K562 (cell line): ENCODE results near the gene FOXD3. TPM values are rescaled to one million over a fixed set of nuclear protein-coding genes. Genes with fewer than 3 reads are reported as not detected.

Experiments
- ARHGAP35 ChIP-seq: fragments of 450-650 bp; IDR thresholded peaks from 2 replicates; pipeline ENCODE4 v1.6.1; 2018; ENCODE audit not compliant: partially characterized antibody
- ATF7 ChIP-seq: fragments of 450-650 bp; IDR thresholded peaks from 2 replicates; pipeline ENCODE4 v1.7.1; 2014; ENCODE audit warnings: mild to moderate bottlenecking, moderate library complexity
- BHLHE40 ChIP-seq: IDR thresholded peaks from 2 replicates; pipeline ENCODE4 v1.6.1; 2011; ENCODE audit warnings: low read length, improper control_type of control experiment
- E2F3 ChIP-seq: fragments of 250-450 bp; sonication (Bioruptor Pico); IDR thresholded peaks from 2 replicates; pipeline ENCODE4 v1.4.0; 2020; ENCODE audit warnings: mild to moderate bottlenecking
- GATA2 ChIP-seq: sonication (generic); formaldehyde crosslinking; IDR thresholded peaks from 2 replicates; pipeline ENCODE4 v1.4.0; 2020; ENCODE audit warnings: mild to moderate bottlenecking, missing genetic modification reagents
- HMG20A ChIP-seq: fragments of 450-650 bp; formaldehyde crosslinking; conservative IDR thresholded peaks from 2 replicates; pipeline ENCODE4 v1.4.0; 2020; ENCODE audit warnings: mild to moderate bottlenecking, mixed read lengths
- HMGN3 ChIP-seq: IDR thresholded peaks from 2 replicates; pipeline ENCODE4 v1.6.1; 2011; ENCODE audit warnings: borderline replicate concordance, low read depth, mild to moderate bottlenecking, mixed read lengths, low read length; ENCODE audit not compliant: insufficient read length; ENCODE audit errors: extremely low read depth
- HNRNPUL1 ChIP-seq: fragments of 200-400 bp; formaldehyde crosslinking; IDR thresholded peaks from 2 replicates; pipeline ENCODE4 v1.6.1; 2017; ENCODE audit warnings: low read length
- IFI16 ChIP-seq: fragments of 250-450 bp; sonication (Bioruptor Pico); IDR thresholded peaks from 2 replicates; pipeline ENCODE4 v2.1.2; 2022; ENCODE audit warnings: mild to moderate bottlenecking, inconsistent platforms
- L3MBTL2 ChIP-seq: fragments of 450-650 bp; IDR thresholded peaks from 2 replicates; pipeline ENCODE4 v1.6.1; 2016; ENCODE audit warnings: mild to moderate bottlenecking, moderate library complexity
- MCM7 ChIP-seq, 2 experiments: fragments of 450-650 bp; IDR thresholded peaks; 2 replicates each; pipeline ENCODE4 v1.6.1; 2016 to 2018
- MTF1 ChIP-seq: fragments of 250-450 bp; sonication (Bioruptor Pico); IDR thresholded peaks from 2 replicates; pipeline ENCODE4 v1.9.0; 2021; ENCODE audit warnings: moderate library complexity, mild to moderate bottlenecking, inconsistent platforms, borderline replicate concordance
- PHF20 ChIP-seq: fragments of 450-650 bp; IDR thresholded peaks from 2 replicates; pipeline ENCODE4 v1.6.1; 2018; ENCODE audit not compliant: partially characterized antibody
- POLR3G ChIP-seq: IDR thresholded peaks from 2 replicates; pipeline ENCODE4 v1.6.1; 2011; ENCODE audit not compliant: insufficient read length, insufficient replicate concordance; ENCODE audit errors: extremely low read depth
- RB1 ChIP-seq: fragments of 450-650 bp; IDR thresholded peaks from 2 replicates; pipeline ENCODE4 v1.6.1; 2017; ENCODE audit warnings: low read depth, mild to moderate bottlenecking
- RBM15 ChIP-seq: fragments of 200-400 bp; formaldehyde crosslinking; IDR thresholded peaks from 2 replicates; pipeline ENCODE4 v1.6.1; 2018; ENCODE audit warnings: mild to moderate bottlenecking, low read length, moderate library complexity; ENCODE audit not compliant: insufficient read depth
- RBM34 ChIP-seq: fragments of 200-400 bp; formaldehyde crosslinking; IDR thresholded peaks from 2 replicates; pipeline ENCODE4 v1.6.1; 2018; ENCODE audit warnings: low read length, borderline replicate concordance; ENCODE audit not compliant: insufficient read depth
- SMARCA4 ChIP-seq: fragments of 450-650 bp; IDR thresholded peaks from 2 replicates; pipeline ENCODE4 v1.6.1; 2016
- SRSF9 ChIP-seq: fragments of 200-400 bp; formaldehyde crosslinking; IDR thresholded peaks from 2 replicates; pipeline ENCODE4 v1.6.1; 2017; ENCODE audit warnings: low read depth, low read length, borderline replicate concordance
- SUPT5H ChIP-seq: fragments of 450-650 bp; IDR thresholded peaks from 2 replicates; pipeline ENCODE4 v1.6.1; 2016
- THAP7 ChIP-seq: fragments of 250-450 bp; sonication (Bioruptor Pico); IDR thresholded peaks from 2 replicates; pipeline ENCODE4 v1.5.0; 2021
- THRAP3 ChIP-seq: fragments of 450-650 bp; IDR thresholded peaks from 2 replicates; pipeline ENCODE4 v1.6.1; 2016; ENCODE audit warnings: mild to moderate bottlenecking, inconsistent platforms, borderline replicate concordance
- ZBTB1 ChIP-seq: sonication (generic); formaldehyde crosslinking; IDR thresholded peaks from 2 replicates; pipeline ENCODE4 v1.8.1; 2023; ENCODE audit warnings: missing genetic modification reagents, low read depth, mild to moderate bottlenecking, borderline replicate concordance
- ZNF134 ChIP-seq: fragments of 250-450 bp; sonication (Bioruptor Pico); conservative IDR thresholded peaks from 2 replicates; pipeline ENCODE4 v1.4.0; 2020
- ZNF174 ChIP-seq: fragments of 250-450 bp; sonication (Bioruptor Pico); IDR thresholded peaks from 2 replicates; pipeline ENCODE4 v1.4.0; 2020; ENCODE audit warnings: mild to moderate bottlenecking
- ZNF3 ChIP-seq: fragments of 250-450 bp; sonication (Bioruptor Pico); IDR thresholded peaks from 2 replicates; pipeline ENCODE4 v1.5.0; 2021; ENCODE audit warnings: mild to moderate bottlenecking, moderate library complexity
- ZNF311 ChIP-seq: fragments of 250-450 bp; sonication (Bioruptor Pico); IDR thresholded peaks from 2 replicates; pipeline ENCODE4 v1.4.0; 2020; ENCODE audit warnings: mild to moderate bottlenecking, moderate library complexity
- ZNF707 ChIP-seq: fragments of 250-450 bp; sonication (Bioruptor Pico); conservative IDR thresholded peaks from 2 replicates; pipeline ENCODE4 v1.8.0; 2022; ENCODE audit warnings: inconsistent platforms, mild to moderate bottlenecking, moderate library complexity
- ZSCAN32 ChIP-seq: fragments of 450-650 bp; formaldehyde crosslinking; IDR thresholded peaks from 2 replicates; pipeline ENCODE4 v1.4.0; 2020; ENCODE audit warnings: mild to moderate bottlenecking, moderate library complexity
- polyA plus RNA-seq, 8 experiments: library from polyadenylated mRNA; depleted of rRNA in 4 of 8; stranded (reverse) in 5 of 8; unstranded in 3 of 8; fragments of >200 nt; fragmentation: Nextera tagmentation in 2 of 8; fragmentation: Illumina TruSeq in 1 of 8; extraction: Ambion mirVana in 2 of 8; extraction: Trizol in 1 of 8; gene quantifications; 2 replicates each; pipeline versions ENCODE4 v1.2.1 to v1.2.3, GENCODE V29; 2011 to 2014; ENCODE audit warnings: inconsistent platforms in 1 of 8, missing spikeins in 1 of 8
- total RNA-seq, 7 experiments: library from RNA; depleted of rRNA in 6 of 7; stranded (reverse); fragments of >200 nt in 6 of 7; fragmentation: Illumina TruSeq in 2 of 7; extraction: Trizol in 2 of 7; gene quantifications; 2 replicates each; pipeline versions ENCODE4 v1.2.1 to v1.2.3, GENCODE V29; 2011 to 2021; ENCODE audit warnings: low replicate concordance in 1 of 7
- TF ChIP-seq, protein P1 (sequence below): fragments of 450-650 bp; formaldehyde crosslinking; IDR thresholded peaks from 2 replicates; pipeline ENCODE4 v1.4.0; 2020; ENCODE audit warnings: mild to moderate bottlenecking, moderate library complexity
- TF ChIP-seq, protein P2 (sequence below): fragments of 450-650 bp; formaldehyde crosslinking; IDR thresholded peaks from 2 replicates; pipeline ENCODE4 v1.4.0; 2022; ENCODE audit warnings: missing genetic modification characterization

FOXD3 gene
- total and polyA plus RNA-seq, 9 of the 15 experiments (the other 6 are each of a cell fraction or from before 2014, with no cell fraction given), result 0.06 to 0.45 (median 0.10) TPM; not detected in 2

DNA sequence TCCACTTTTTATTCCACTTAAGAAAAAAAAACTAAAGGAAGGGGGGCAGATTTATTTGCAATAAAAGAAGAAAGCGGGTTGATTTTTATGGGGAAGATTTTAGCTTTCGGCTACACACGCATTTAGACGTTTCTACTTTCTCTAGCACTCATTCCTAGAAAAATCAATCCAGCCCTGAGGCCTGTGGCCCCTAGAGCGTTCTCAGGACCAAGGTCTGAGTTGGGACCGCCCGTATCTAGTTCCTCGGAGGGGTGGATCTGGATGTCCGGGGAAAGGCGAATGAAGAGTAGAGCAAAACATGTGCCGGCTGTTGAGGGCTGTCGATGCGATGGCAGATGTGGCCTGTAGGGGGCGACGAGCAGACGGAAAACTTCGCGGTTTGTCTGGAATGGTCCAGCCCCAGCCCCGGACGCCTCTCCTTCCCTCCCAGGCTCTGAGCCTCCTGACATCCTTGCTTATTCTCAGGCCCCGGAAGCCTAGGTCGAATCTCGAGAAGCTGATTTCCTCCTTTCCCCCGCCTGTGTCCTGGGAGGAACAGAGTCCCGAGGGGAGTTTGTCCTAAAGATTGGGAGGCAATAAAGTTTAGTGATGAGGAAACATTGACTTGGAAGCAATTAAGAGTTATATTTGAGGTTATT lies 5.2 kb downstream of the FOXD3 start (continued):
- TF ChIP-seq ZNF134 (CRISPR knock-in tag) (no peak), ARHGAP35 (no peak), PHF20 (no peak), HMG20A (CRISPR knock-in tag) (no peak), ZSCAN32 (no peak), E2F3 (no peak), ZBTB1 (CRISPR knock-in tag) (no peak), RBM15 (no peak), L3MBTL2 (peak; percentile 75), POLR3G (no peak), RB1 (peak; percentile 14; the same call in 1 of the 2 replicates), RBM34 (no peak), THRAP3 (no peak), MCM7 (IDR thresholded peaks at IDR 0.05) (no peak), HMGN3 (no peak), ATF7 (no peak), IFI16 (CRISPR knock-in tag) (no peak), ZNF707 (no peak), MTF1 (CRISPR knock-in tag) (no peak), ZNF3 (CRISPR knock-in tag) (no peak), SRSF9 (no peak), SMARCA4 (no peak), HNRNPUL1 (no peak), ZNF311 (no peak), THAP7 (CRISPR knock-in tag) (no peak), SUPT5H (no peak), ZNF174 (CRISPR knock-in tag) (no peak), GATA2 (CRISPR knock-in tag) (no peak), BHLHE40 (peak; percentile 47; the same call in 1 of the 2 replicates)
- TF ChIP-seq, protein P1, sequence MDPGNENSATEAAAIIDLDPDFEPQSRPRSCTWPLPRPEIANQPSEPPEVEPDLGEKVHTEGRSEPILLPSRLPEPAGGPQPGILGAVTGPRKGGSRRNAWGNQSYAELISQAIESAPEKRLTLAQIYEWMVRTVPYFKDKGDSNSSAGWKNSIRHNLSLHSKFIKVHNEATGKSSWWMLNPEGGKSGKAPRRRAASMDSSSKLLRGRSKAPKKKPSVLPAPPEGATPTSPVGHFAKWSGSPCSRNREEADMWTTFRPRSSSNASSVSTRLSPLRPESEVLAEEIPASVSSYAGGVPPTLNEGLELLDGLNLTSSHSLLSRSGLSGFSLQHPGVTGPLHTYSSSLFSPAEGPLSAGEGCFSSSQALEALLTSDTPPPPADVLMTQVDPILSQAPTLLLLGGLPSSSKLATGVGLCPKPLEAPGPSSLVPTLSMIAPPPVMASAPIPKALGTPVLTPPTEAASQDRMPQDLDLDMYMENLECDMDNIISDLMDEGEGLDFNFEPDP (CRISPR knock-in tag), result no peak
- TF ChIP-seq, protein P2, sequence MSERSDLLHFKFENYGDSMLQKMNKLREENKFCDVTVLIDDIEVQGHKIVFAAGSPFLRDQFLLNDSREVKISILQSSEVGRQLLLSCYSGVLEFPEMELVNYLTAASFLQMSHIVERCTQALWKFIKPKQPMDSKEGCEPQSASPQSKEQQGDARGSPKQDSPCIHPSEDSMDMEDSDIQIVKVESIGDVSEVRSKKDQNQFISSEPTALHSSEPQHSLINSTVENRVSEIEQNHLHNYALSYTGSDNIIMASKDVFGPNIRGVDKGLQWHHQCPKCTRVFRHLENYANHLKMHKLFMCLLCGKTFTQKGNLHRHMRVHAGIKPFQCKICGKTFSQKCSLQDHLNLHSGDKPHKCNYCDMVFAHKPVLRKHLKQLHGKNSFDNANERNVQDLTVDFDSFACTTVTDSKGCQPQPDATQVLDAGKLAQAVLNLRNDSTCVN (CRISPR knock-in tag), result no peak
